OCI-LY7 (cell line): ENCODE measurements around the gene PCGF5.

Experiments used
- EZH2phosphoT487 ChIP-seq: fragments of 200-600 bp; sonication (generic); IDR thresholded peaks from 2 replicates; pipeline ENCODE4 v1.6.1; 2018; ENCODE audit warnings: low read depth, borderline replicate concordance, mild to moderate bottlenecking, mixed run types, antibody characterized with exemption, low read length, moderate library complexity, mixed read lengths
- TF ChIP-seq, protein P1 (sequence below): fragments of 200-600 bp; sonication (generic); conservative IDR thresholded peaks from 2 replicates; pipeline ENCODE4 v1.5.1; 2014; ENCODE audit warnings: mild to moderate bottlenecking, antibody characterized with exemption, low read length, moderate library complexity, mixed read lengths

- TF ChIP-seq, protein P1, sequence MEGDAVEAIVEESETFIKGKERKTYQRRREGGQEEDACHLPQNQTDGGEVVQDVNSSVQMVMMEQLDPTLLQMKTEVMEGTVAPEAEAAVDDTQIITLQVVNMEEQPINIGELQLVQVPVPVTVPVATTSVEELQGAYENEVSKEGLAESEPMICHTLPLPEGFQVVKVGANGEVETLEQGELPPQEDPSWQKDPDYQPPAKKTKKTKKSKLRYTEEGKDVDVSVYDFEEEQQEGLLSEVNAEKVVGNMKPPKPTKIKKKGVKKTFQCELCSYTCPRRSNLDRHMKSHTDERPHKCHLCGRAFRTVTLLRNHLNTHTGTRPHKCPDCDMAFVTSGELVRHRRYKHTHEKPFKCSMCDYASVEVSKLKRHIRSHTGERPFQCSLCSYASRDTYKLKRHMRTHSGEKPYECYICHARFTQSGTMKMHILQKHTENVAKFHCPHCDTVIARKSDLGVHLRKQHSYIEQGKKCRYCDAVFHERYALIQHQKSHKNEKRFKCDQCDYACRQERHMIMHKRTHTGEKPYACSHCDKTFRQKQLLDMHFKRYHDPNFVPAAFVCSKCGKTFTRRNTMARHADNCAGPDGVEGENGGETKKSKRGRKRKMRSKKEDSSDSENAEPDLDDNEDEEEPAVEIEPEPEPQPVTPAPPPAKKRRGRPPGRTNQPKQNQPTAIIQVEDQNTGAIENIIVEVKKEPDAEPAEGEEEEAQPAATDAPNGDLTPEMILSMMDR = no peak
- no peak for TF ChIP-seq EZH2phosphoT487
These were observed 66.8 kb downstream of the PCGF5 start for GRCh38 chr10:91287276-91287675.
